Measurements from ENCODE around the gene JAKMIP1.
"Not testable (repeated sequence)": the region's sequence is repeated elsewhere in the genome, so short reads cannot be mapped to it uniquely, and the experiment has no call there.

Gene JAKMIP1

GRCh38 chr4:6028168-6028567, 172.2 kb downstream of the JAKMIP1 start:
- DNase-seq: no peak

- DNase-seq: no peak
Observed at GRCh38 chr4:6027392-6027791, 173.0 kb downstream of the JAKMIP1 start.

DNA sequence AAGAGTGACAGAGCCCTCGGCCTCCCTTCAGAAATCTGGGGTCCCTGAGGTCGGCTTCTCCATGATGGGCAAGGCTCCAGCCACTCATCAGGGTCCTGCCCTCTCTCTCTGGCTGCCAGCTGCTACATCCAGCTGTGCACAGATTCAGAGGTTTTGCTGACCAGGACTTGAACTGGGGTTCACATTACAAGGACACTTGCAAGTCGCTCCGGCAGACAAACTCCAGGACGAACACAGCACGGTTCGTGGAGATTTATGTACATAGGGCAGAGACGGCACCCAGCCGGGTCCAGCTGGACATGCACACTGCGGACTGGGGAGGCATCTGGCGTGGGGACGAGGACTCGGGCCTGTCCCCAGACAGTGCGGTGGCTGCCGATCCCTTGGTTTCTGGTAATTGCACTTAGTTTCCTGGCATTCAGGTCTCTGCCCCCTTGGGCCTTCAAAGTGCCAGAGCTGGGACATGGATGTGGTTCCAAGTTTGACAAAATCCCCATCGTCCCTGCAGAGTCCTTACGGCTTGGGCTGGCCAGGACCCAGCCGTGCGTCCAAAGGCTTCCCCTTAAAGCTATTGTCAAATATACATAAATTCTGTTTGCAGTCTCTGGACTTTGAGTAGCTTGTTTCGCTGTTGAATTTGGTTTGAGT, 175.9 kb downstream of the JAKMIP1 start:
- no peak for DNase-seq

GRCh38 chr4:6023731-6024130, 176.6 kb downstream of the JAKMIP1 start:
- DNase-seq: no peak

DNA sequence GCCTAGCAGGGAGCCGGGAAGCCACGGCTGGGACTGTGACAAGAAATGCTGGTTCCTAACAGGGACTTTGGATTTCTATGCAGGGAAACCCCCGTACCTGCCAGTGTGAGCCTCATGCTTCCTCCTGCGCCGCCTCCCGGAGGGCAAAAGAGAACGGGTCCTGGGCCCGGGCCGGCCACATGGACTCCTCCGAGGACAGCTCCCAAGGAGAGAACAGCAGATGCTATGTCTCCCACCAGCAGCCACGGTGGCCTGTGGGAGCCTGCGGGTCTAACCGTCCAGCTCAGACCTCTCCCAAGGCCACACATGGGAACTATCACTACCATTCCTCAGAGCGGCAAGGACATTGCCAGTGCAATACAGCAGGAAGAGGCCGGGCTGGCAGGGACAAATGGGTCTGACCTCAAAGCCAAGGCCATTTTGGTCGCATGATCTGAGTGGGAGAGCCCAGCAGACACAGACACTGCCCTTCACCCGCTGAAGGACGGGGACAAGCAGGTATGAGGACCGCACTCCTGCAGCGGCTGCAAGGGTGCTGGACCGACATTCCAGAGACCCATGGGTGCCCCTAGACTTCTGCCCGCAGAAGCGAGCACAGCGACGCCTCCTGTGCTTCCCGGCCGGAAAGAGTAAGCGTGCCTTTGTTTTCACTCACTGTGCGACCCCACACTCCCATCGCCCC, 177.6 kb downstream of the JAKMIP1 start:
- DNase-seq: no peak

GRCh38 chr4:6021831-6022606, 178.3 kb downstream of the JAKMIP1 start:
- DNase-seq: no peak

GRCh38 chr4:6020613-6021012, 179.7 kb downstream of the JAKMIP1 start:
- DNase-seq: no peak

GRCh38 chr4:6019316-6020263, 180.8 kb downstream of the JAKMIP1 start:
- no peak for DNase-seq

DNA sequence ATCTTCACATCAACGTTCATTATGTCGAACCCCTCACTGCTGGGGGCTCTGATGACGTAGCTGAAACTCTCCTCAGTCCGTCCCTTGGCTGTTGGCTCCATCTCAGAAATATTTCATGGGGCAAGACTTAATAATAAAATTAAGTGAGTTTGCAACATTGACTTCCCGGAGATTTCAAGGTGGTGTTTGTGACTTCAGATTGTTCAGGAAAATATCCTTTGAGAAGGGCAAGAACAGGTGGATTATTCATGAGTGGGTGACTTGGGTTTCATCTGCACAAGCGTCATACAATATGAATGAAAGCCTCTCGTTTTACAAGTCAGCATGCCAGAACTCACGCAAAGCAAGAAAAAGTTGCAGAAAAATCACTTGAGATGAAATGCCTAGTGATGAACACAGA, 182.0 kb downstream of the JAKMIP1 start, which contains the start of gene C4orf50:
TSS of gene C4orf50 (minus strand) at position 101 of the 400 bp plus-strand sequence.
- no peak for DNase-seq

- no peak for DNase-seq
Observed at GRCh38 chr4:6017800-6018199, 182.5 kb downstream of the JAKMIP1 start.

GRCh38 chr4:6017030-6017429, 183.3 kb downstream of the JAKMIP1 start:
- DNase-seq: no peak

DNA sequence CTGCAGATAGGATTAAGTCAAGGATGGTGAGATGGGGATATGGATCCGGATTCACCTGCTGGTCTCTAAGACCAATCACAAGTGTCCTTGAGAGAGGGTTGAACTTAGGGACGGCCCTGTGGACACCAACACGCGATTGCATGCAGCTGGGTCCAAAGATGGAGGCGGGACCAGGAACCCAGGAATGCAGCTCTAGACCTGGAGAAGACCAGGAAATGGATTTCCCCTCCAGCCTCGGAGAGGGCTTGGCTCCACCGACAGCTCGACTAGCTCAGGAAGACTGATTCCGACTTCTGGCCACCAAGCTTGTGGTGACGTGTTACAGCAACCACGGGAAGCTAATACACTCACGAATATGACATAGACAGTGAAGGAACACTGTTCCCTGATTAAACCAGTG, 186.8 kb downstream of the JAKMIP1 start:
- DNase-seq: no peak

DNA sequence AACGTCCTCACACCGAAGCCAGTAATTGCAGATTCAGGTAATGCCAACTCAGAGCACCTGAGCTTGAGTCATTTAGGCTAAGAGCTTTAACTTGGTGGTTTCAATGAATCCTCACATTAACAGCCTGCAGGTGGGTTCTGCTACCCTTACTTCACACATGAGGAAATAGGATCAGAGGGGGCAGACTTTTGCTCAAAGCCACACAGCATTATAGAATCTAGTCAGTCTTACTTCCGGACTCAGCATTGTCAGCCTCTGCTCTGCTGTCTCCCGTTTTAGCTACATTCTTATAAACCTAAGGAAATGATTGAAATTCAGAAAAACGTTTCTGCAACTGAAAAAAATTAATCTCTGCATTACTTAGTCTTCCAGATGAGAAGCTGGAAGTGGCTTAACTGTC, 188.1 kb downstream of the JAKMIP1 start:
- no peak for DNase-seq

DNA sequence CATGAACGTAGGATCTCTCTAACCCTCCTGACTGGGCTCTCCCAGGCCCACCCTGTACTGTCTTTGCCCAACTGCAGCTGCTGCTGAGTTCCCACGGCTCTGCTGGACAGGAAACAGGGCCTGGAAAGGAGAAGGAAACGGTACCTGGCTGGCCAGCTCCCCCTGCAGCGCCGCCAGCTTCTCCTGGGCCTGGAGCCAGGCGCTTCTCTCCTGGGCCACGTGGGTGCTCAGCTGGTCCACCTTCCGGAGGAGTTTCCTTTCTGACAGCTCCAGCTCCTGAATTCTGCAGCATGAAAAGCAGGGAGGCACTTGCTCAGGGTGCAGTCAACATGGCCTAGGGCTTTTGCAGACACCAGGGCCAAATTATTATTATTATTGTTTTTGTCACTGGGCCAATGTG, 188.7 kb downstream of the JAKMIP1 start:
- DNase-seq: no peak

DNA sequence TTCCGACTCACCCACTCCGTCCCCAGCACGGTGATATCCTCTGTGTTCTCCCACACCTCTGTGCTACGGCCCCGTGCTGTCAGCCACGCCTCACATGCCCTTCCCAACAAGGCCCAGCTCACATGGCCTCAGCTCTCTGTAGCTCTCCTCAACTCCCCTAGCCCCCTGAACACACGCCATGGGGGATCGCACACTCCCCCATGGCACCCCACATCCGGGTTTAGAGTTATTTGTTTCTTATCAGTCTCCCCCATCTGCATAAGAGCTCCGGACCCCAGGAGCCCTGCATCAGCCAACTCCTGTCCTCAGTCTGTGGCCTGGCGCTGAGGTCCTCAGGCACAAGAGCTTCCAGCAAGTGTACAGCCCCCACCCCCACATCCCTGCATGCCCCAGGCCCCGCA, 189.1 kb downstream of the JAKMIP1 start:
- DNase-seq: no peak

DNA sequence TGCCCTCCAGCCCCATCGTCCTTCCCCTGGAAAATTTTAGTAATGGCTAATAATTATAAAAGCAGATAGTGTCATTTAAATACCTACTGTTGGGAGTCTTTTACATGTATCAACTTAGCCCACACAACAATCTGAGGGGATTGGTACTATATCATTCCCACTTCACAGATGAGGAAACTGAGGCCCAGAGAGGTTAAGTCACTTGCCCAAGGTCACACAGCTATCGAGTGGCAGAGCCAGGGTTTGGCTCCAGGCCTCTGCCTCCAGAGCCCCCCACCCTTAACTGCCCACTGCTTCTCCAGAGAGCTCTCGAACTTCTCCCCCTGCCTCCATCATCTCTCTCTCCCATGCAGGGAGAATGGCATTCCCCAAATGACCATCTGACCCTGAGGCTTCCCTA, 189.6 kb downstream of the JAKMIP1 start:
- no peak for DNase-seq

DNA sequence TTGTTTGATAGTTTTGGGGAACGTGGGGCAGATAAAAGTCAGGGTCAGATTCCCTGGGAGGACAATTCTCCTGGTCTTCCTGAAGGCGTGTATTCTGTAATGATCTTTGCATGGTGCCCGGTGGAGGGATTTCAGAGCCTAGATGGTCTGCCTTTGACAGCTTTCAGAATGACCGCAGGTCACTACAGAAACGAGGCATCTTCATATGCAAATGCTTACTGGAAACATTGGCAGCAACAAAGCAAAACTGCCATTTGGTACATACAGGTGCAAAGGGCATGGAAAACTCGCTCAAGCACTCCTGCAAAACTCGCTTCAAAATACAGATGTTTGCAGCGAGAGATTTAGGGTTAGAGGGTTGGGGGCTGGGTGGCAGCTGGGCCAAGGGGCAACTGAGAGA, 190.9 kb downstream of the JAKMIP1 start:
- no peak for DNase-seq

DNA sequence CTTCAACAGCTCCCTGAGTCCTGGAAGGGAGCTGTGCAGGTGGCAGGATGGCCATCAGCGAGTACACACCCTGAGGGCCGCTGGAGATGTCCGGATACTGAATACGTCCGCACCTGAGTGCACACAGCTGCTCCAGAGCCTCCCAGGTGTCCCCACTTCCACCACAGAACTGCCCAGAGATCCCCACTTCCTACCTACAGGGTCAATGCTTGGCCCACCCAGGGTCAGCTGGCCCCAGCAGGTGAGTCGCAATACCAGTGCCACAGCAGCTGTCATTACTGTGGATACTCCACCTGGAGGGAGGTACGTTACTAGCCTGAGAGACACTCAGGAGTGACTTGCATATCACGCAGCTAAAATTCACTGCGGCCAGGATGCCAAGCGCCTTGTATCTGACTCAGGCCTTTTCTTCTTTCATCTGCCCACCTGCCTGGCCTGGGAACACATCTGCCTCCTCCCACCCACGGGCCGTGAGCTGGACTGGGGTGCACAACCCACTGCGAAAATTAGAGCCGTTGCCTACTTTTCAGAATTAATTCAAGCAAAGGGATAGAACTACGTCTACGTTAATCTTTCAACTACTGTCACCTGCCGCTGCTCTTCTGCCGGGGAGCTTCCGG, 191.5 kb downstream of the JAKMIP1 start:
- DNase-seq: no peak

GRCh38 chr4:6008092-6008551, 192.2 kb downstream of the JAKMIP1 start:
- no peak for DNase-seq

GRCh38 chr4:6005175-6005574, 195.2 kb downstream of the JAKMIP1 start:
- DNase-seq: no peak

DNA sequence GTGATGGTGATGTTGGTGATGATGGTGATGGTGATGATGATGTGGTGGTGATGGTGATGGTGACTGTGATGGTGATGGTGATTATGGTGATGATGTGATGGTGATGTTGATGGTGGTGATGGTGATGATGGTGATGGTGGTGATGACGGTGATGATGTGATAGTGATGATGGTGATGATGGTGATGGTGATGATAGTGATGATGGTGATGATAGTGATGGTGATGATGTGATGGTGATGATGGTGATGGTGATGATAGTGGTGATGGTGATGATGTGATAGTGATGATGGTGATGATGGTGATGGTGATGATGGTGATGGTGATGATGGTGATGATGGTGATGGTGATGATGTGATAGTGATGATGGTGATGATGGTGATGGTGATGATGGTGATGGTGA, 196.9 kb downstream of the JAKMIP1 start:
- DNase-seq: not testable (repeated sequence)

DNA sequence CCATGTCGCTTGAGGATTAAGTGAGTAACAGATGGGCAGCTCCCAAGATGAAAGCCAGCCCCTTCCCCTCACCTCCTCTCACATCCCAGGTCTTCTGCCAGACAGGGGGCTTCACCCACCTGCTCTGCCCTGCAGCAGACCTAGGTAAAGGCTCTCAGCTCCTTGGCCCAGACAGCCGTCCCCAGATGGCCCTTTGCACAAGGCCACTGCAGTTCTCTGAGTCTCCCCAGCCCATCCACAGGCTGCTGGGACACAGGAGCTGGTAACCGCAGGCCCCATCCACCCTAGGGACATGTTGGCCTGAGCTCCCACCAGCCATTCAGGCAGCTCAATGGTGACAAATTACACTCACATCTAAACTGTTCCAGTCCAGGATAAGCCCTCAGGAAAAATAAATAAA, 197.4 kb downstream of the JAKMIP1 start:
- no peak for DNase-seq
